H1 (cell line): ENCODE data around the gene PACS1. TPM values are rescaled to one million over a fixed set of nuclear protein-coding genes. Genes with fewer than 3 reads are reported as not detected.

Experiments
- CTCF ChIA-PET: fragments of 300-600 bp; sonication (Branson Sonifier 250); formaldehyde crosslinking; loops from one replicate; lab custom pipeline; 2021; ENCODE audit not compliant: partially characterized antibody; lab: Charles Lee
- POLR2A ChIA-PET: fragments of 300-600 bp; sonication (Branson Sonifier 250); formaldehyde crosslinking; loops from one replicate; lab custom pipeline; 2021; ENCODE audit warnings: inconsistent platforms; ENCODE audit not compliant: partially characterized antibody; lab: Charles Lee
- DNase-seq, 2 experiments: peaks; one replicate each; pipeline versions ENCODE4 v3.0.0 to v3.0.0-alpha.2; 2010 to 2022; ENCODE audit warnings: low spot score in 2 of 2, low read depth in 1 of 2, mixed read lengths in 1 of 2
- FAIRE-seq: peaks from 2 replicates; lab custom pipeline; 2011; peaks lifted over from hg19 to GRCh38; lab: Jason Lieb, UNC
- H2AFZ ChIP-seq: 2 replicates; pipeline ENCODE4 v1.8.1; 2012; ENCODE audit warnings: low read length, inconsistent platforms
- H2AK5ac ChIP-seq: 2 replicates; pipeline ENCODE4 v1.6.1; 2013; ENCODE audit warnings: low read depth, low read length
- H2BK120ac ChIP-seq: replicated peaks from 2 replicates; pipeline ENCODE3; 2013; ENCODE audit warnings: low read depth, low read length, inconsistent platforms
- H2BK12ac ChIP-seq: 2 replicates; pipeline ENCODE4 v1.6.1; 2013; ENCODE audit warnings: low read depth, low read length
- H2BK15ac ChIP-seq: 2 replicates; pipeline ENCODE4 v1.6.1; 2013; ENCODE audit warnings: low read length
- H2BK20ac ChIP-seq: 2 replicates; pipeline ENCODE4 v1.6.1; 2013; ENCODE audit warnings: low read length
- H2BK5ac ChIP-seq: 2 replicates; pipeline ENCODE4 v1.6.1; 2013; ENCODE audit warnings: low read depth, low read length
- H3K14ac ChIP-seq: 2 replicates; pipeline ENCODE4 v1.6.1; 2013; ENCODE audit warnings: inconsistent platforms; ENCODE audit not compliant: insufficient read length
- H3K18ac ChIP-seq: 2 replicates; pipeline ENCODE4 v1.6.1; 2013; ENCODE audit warnings: low read length; ENCODE audit errors: extremely low read depth
- H3K23ac ChIP-seq: 2 replicates; pipeline ENCODE4 v1.6.1; 2013; ENCODE audit warnings: inconsistent platforms; ENCODE audit not compliant: insufficient read length
- H3K23me2 ChIP-seq: 2 replicates; pipeline ENCODE4 v1.6.1; 2013; ENCODE audit warnings: low read depth, low read length
- H3K27ac ChIP-seq: 2 replicates; pipeline ENCODE4 v1.6.1; 2011; ENCODE audit warnings: low read depth, low read length, inconsistent platforms
- H3K27me3 ChIP-seq, 4 experiments: replicated peaks in 1 of 4; 1 replicate in 1 of 4; 2 replicates in 3 of 4; pipeline versions ENCODE4 v1.6.1 to v1.8.1; 2011 to 2013; ENCODE audit warnings: low read length in 3 of 4, mild to moderate bottlenecking in 3 of 4, inconsistent platforms in 2 of 4, mixed read lengths in 2 of 4, moderate library complexity in 1 of 4; ENCODE audit not compliant: control insufficient read depth in 3 of 4, insufficient read depth in 3 of 4; ENCODE audit errors: extremely low read depth in 1 of 4
- H3K36me3 ChIP-seq, 4 experiments: 2 replicates each; pipeline versions ENCODE4 v1.6.1 to v1.8.1; 2011 to 2013; ENCODE audit warnings: mild to moderate bottlenecking in 4 of 4, low read length in 3 of 4, moderate library complexity in 2 of 4, control low read depth in 1 of 4, inconsistent platforms in 1 of 4; ENCODE audit not compliant: insufficient read depth in 4 of 4, control insufficient read depth in 2 of 4
- H3K4ac ChIP-seq: replicated peaks from 2 replicates; pipeline ENCODE3; 2013; ENCODE audit warnings: low read length, low read depth, mixed read lengths, inconsistent platforms; ENCODE audit not compliant: insufficient read length
- H3K4me1 ChIP-seq, 4 experiments: replicated peaks in 1 of 4; 1 replicate in 1 of 4; 2 replicates in 3 of 4; pipeline versions ENCODE4 v1.6.1 to v1.8.1; 2011 to 2013; ENCODE audit warnings: low read length in 3 of 4, inconsistent platforms in 2 of 4, mixed read lengths in 1 of 4; ENCODE audit not compliant: insufficient read depth in 4 of 4, control insufficient read depth in 3 of 4
- H3K4me2 ChIP-seq, 2 experiments: 2 replicates each; pipeline versions ENCODE4 v1.6.1 to v1.8.1; 2011 to 2013; ENCODE audit warnings: low read depth in 2 of 2, low read length in 2 of 2, control low read depth in 1 of 2, inconsistent platforms in 1 of 2, mild to moderate bottlenecking in 1 of 2; ENCODE audit not compliant: insufficient read depth in 1 of 2
- H3K4me3 ChIP-seq, 4 experiments: fragments of 200-600, 300-600 bp in 1 of 4; sonication (generic), shearing (Covaris generic), sonication (Bioruptor Twin) in 1 of 4; 2 replicates each; pipeline versions ENCODE4 v1.5.1 to v1.8.1; 2011 to 2016; ENCODE audit warnings: low read length in 4 of 4, low read depth in 3 of 4, control low read depth in 2 of 4, inconsistent platforms in 2 of 4, mild to moderate bottlenecking in 2 of 4, mixed read lengths in 1 of 4, moderate library complexity in 1 of 4; ENCODE audit not compliant: insufficient read depth in 2 of 4; ENCODE audit errors: extremely low read depth in 1 of 4
- H3K56ac ChIP-seq: replicated peaks from 2 replicates; pipeline ENCODE3; 2013; ENCODE audit warnings: low read depth, mild to moderate bottlenecking, mixed read lengths, low read length, inconsistent platforms; ENCODE audit not compliant: insufficient read length
- H3K79me1 ChIP-seq: 2 replicates; pipeline ENCODE4 v1.6.1; 2013; ENCODE audit warnings: low read depth, low read length, control low read depth
- H3K79me2 ChIP-seq, 2 experiments: 2 replicates each; pipeline versions ENCODE4 v1.6.1 to v1.8.1; 2012 to 2013; ENCODE audit warnings: low read length in 2 of 2, mild to moderate bottlenecking in 2 of 2, inconsistent platforms in 1 of 2; ENCODE audit not compliant: insufficient read depth in 2 of 2, control insufficient read depth in 1 of 2
- H3K9ac ChIP-seq, 4 experiments: replicated peaks in 1 of 4; 1 replicate in 1 of 4; 2 replicates in 3 of 4; pipeline versions ENCODE4 v1.6.1 to v1.8.1; 2011 to 2013; ENCODE audit warnings: low read depth in 3 of 4, low read length in 3 of 4, control low read depth in 2 of 4, mild to moderate bottlenecking in 2 of 4, moderate library complexity in 2 of 4, inconsistent platforms in 1 of 4; ENCODE audit errors: extremely low read depth in 1 of 4
- H3K9me3 ChIP-seq, 2 experiments: 2 replicates each; pipeline versions ENCODE4 v1.6.1 to v1.8.1; 2012 to 2013; ENCODE audit warnings: mild to moderate bottlenecking in 2 of 2, moderate library complexity in 2 of 2, control low read depth in 1 of 2, inconsistent platforms in 1 of 2, low read depth in 1 of 2, low read length in 1 of 2, mixed read lengths in 1 of 2; ENCODE audit not compliant: insufficient read depth in 2 of 2
- H4K20me1 ChIP-seq, 2 experiments: replicated peaks in 1 of 2; 2 replicates each; pipeline versions ENCODE3 to v1.8.1; 2011 to 2013; ENCODE audit warnings: inconsistent platforms in 2 of 2, low read length in 2 of 2, mild to moderate bottlenecking in 1 of 2; ENCODE audit not compliant: insufficient read depth in 2 of 2, control insufficient read depth in 1 of 2
- H4K5ac ChIP-seq: 2 replicates; pipeline ENCODE4 v1.6.1; 2013; ENCODE audit warnings: low read length, low read depth, mixed read lengths, inconsistent platforms; ENCODE audit not compliant: insufficient read length
- H4K8ac ChIP-seq: 2 replicates; pipeline ENCODE4 v1.8.0; 2013; ENCODE audit warnings: mild to moderate bottlenecking, moderate library complexity, low read length, inconsistent platforms; ENCODE audit not compliant: insufficient read depth; ENCODE audit errors: extremely low read depth
- H4K91ac ChIP-seq: replicated peaks from 2 replicates; pipeline ENCODE3; 2013; ENCODE audit warnings: low read length, mixed read lengths, inconsistent platforms; ENCODE audit not compliant: insufficient read length
- BACH1 ChIP-seq: IDR thresholded peaks from 2 replicates; pipeline ENCODE4 v1.6.1; 2012; ENCODE audit warnings: low read length, improper control_type of control experiment
- BRCA1 ChIP-seq: IDR thresholded peaks from 2 replicates; pipeline ENCODE4 v1.6.1; 2012; ENCODE audit warnings: low read depth, low read length, improper control_type of control experiment
- CBX5 ChIP-seq: fragments of 300-800, 300-1000 bp; sonication (generic); IDR thresholded peaks from 2 replicates; pipeline ENCODE4 v1.7.1; 2016; ENCODE audit warnings: antibody characterized with exemption, low read length, low read depth
- CHD1 ChIP-seq: IDR thresholded peaks from 2 replicates; pipeline ENCODE4 v1.6.1; 2012; ENCODE audit warnings: low read depth, low read length, improper control_type of control experiment
- CTBP2 ChIP-seq: IDR thresholded peaks from 2 replicates; pipeline ENCODE4 v1.7.0; 2011; ENCODE audit warnings: borderline replicate concordance, mild to moderate bottlenecking, moderate library complexity, mixed read lengths, low read length; ENCODE audit not compliant: insufficient read depth, insufficient read length
- EGR1 ChIP-seq: IDR thresholded peaks from 2 replicates; pipeline ENCODE4 v1.6.1; 2011; ENCODE audit warnings: low read depth, low read length, borderline replicate concordance
- EZH2 ChIP-seq: fragments of 200-600 bp; sonication (generic); IDR thresholded peaks from 2 replicates; pipeline ENCODE4 v1.7.1; 2012; ENCODE audit warnings: low read depth, mild to moderate bottlenecking, moderate library complexity, low read length, inconsistent platforms; ENCODE audit not compliant: severe bottlenecking
- KDM4A ChIP-seq: IDR thresholded peaks from one replicate; pipeline ENCODE4 v1.7.1; 2012; ENCODE audit warnings: low read depth, mild to moderate bottlenecking, moderate library complexity, low read length, inconsistent platforms; ENCODE audit not compliant: severe bottlenecking
- RFX5 ChIP-seq: IDR thresholded peaks from 2 replicates; pipeline ENCODE4 v1.6.1; 2011; ENCODE audit warnings: low read depth, low read length, improper control_type of control experiment, borderline replicate concordance
- SIRT6 ChIP-seq: IDR thresholded peaks from one replicate; pipeline ENCODE4 v1.7.1; 2012; ENCODE audit warnings: low read length, inconsistent platforms
- WGBS, 2 experiments: shearing (Covaris generic) in 1 of 2; methylation state at CpG; one replicate each; pipeline versions ENCODE4 v1.1.6 to v1.1.7; 2013 to 2015; ENCODE audit warnings: low lambda C conversion rate in 2 of 2, mixed read lengths in 2 of 2, inconsistent platforms in 1 of 2, low coverage in 1 of 2, missing lambda C conversion rate in 1 of 2; ENCODE audit not compliant: insufficient replicate concordance in 2 of 2, insufficient coverage in 1 of 2, insufficient read length in 1 of 2; ENCODE audit errors: extremely low coverage in 1 of 2, missing lambda C conversion rate in 1 of 2; 5-methylcytosine and 5-hydroxymethylcytosine counted together
- polyA plus RNA-seq, 7 experiments: library from polyadenylated mRNA; depleted of rRNA in 3 of 7; stranded (reverse) in 5 of 7; unstranded in 2 of 7; fragments of >200 nt in 5 of 7; fragments of 200-250 nt in 2 of 7; gene quantifications; 1 replicate in 5 of 7; 2 replicates in 1 of 7; 4 replicates in 1 of 7; pipeline versions ENCODE4 v1.2.1 to v1.2.3, GENCODE V29; 2011 to 2013; ENCODE audit warnings: missing spikeins in 2 of 7, mixed read lengths in 2 of 7
- total RNA-seq: library from RNA; stranded (reverse); fragmentation: NEBNext Ultra II Directional; extraction: Animal tissue kit (Norgen Biotek cat#: 25700); gene quantifications from 2 replicates; pipeline ENCODE4 v1.2.1, GENCODE V29; 2021
- TF ChIP-seq, protein P1 (sequence below): IDR thresholded peaks from 2 replicates; pipeline ENCODE4 v1.6.1; 2011; ENCODE audit warnings: low read depth, mild to moderate bottlenecking, low read length; ENCODE audit not compliant: insufficient read depth
- TF ChIP-seq, protein P2 (sequence below): IDR thresholded peaks from 2 replicates; pipeline ENCODE4 v1.6.1; 2012; ENCODE audit warnings: low read length, inconsistent platforms

Gene PACS1
- total and polyA plus RNA-seq, 2 of the 8 experiments (the other 6 are each of a cell fraction or from before 2014, with no cell fraction given): 11.5 to 36.0 TPM

DNA sequence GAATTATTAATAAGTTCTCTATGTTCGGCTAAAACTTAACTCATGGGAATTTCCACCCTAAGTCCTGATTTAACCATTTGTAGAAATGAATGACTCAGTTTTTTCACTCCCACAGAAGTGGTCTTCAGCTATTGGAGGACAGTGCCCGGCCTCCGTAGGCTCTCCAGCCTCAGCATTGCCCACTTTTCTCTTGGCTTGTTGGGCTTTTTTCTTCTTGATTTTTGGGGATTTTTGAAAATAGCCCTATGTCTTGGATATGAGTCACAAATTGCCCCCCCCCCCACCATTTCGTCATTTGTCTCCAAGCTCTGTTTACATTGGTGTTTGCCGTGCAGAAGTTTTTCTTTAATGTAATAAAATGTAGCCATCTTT lies 66.7 kb downstream of the PACS1 start:
- H2BK12ac ChIP-seq: no peak overlapping the region
- no peak overlapping the region for H3K9ac ChIP-seq
- no peak overlapping the region for H2BK5ac ChIP-seq
- no peak overlapping the region for H2AFZ ChIP-seq
- no peak overlapping the region for H3K4me3 ChIP-seq
- ChIA-PET CTCF (interaction anchor here (0.6 to 5.1 kb wide), 10 partner anchors 8 to 86 kb away, joined by 3 to 73 read pairs (median 4); partner anchors contain the start of genes PACS1 and SF3B2), POLR2A (interaction anchor here (0.7 to 4.6 kb wide), 5 partner anchors 27 to 76 kb away, joined by 3 to 23 read pairs (median 3); partner anchors contain the start of gene PACS1)
- H3K23ac ChIP-seq: no peak overlapping the region
- no peaks in the 10 kb centered on the region for H3K79me2 ChIP-seq
- no peak for DNase-seq
- H3K9me3 ChIP-seq: no peaks in the 10 kb centered on the region
- no peak overlapping the region for H2BK20ac ChIP-seq
- H4K8ac ChIP-seq: no peak overlapping the region
- no peak overlapping the region for H3K18ac ChIP-seq
- H2BK120ac ChIP-seq: no peak overlapping the region
- no peaks in the 10 kb centered on the region for H3K36me3 ChIP-seq
- H4K5ac ChIP-seq: no peak overlapping the region
- WGBS, 2 experiments: 92% methylated on average over 5 of the region's 5 CpGs; no CpG with 5 or more reads in 1 of the 2 experiments
- H3K4me1 ChIP-seq: no peaks in the 10 kb centered on the region
- no peak overlapping the region for H3K56ac ChIP-seq
- H3K4me2 ChIP-seq: no peak overlapping the region
- no peak overlapping the region for H3K27ac ChIP-seq
- no peak overlapping the region for H3K4ac ChIP-seq
- no peaks in the 10 kb centered on the region for H4K20me1 ChIP-seq
- no peaks in the 10 kb centered on the region for H3K27me3 ChIP-seq
- FAIRE-seq: no peak
- no peak overlapping the region for H2BK15ac ChIP-seq
- no peaks in the 10 kb centered on the region for H3K23me2 ChIP-seq
- H3K79me1 ChIP-seq: no peaks in the 10 kb centered on the region
- H2AK5ac ChIP-seq: no peak overlapping the region
- no peak overlapping the region for H3K14ac ChIP-seq
- no peak overlapping the region for H4K91ac ChIP-seq
- TF ChIP-seq SIRT6 (no peak), EGR1 (no peak), BACH1 (no peak), CHD1 (no peak), RFX5 (no peak), KDM4A (no peak), CTBP2 (no peak), EZH2 (no peak), BRCA1 (no peak), CBX5 (no peak)
- TF ChIP-seq, protein P1, sequence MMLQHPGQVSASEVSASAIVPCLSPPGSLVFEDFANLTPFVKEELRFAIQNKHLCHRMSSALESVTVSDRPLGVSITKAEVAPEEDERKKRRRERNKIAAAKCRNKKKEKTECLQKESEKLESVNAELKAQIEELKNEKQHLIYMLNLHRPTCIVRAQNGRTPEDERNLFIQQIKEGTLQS: no peak
- TF ChIP-seq, protein P2, sequence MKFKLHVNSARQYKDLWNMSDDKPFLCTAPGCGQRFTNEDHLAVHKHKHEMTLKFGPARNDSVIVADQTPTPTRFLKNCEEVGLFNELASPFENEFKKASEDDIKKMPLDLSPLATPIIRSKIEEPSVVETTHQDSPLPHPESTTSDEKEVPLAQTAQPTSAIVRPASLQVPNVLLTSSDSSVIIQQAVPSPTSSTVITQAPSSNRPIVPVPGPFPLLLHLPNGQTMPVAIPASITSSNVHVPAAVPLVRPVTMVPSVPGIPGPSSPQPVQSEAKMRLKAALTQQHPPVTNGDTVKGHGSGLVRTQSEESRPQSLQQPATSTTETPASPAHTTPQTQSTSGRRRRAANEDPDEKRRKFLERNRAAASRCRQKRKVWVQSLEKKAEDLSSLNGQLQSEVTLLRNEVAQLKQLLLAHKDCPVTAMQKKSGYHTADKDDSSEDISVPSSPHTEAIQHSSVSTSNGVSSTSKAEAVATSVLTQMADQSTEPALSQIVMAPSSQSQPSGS: no peak
